DMS114 treated with DMSO at 0.1 percent for 48 hours (cell line): Measurements from ENCODE around the gene DTNBP1.
A peak's percentile ranks its signal among the peaks of the same experiment; 100 is the strongest.

ENCODE experiments used
- DNase-seq: peaks from one replicate; lab custom pipeline; 2025; ENCODE audit not compliant: unreplicated experiment; lab: John Stamatoyannopoulos, UW

Gene DTNBP1

GRCh38 chr6:15626878-15627674 is 35.8 kb downstream of the DTNBP1 start:
- no peak for DNase-seq

DNA sequence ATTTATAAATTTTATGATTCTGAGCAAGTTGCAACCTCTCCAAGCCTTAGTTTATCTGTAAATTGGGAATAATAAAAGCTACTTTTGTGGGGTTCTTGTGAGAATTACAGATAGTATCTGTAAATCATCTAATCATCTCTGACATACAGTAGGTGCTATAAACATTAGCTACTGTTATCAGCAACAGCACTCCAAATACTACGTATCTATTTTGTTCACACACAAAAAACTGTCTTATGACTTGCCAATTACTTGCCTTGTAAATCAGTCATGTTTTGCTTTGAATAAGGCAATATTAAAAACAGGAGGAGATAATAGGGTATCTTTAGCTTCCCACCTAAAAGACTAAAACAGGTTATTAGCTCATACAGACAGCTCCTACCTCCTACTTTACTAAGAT is 36.7 kb downstream of the DTNBP1 start:
- DNase-seq: no peak

- peak; percentile 44 for DNase-seq
These were observed 39.3 kb downstream of the DTNBP1 start for GRCh38 chr6:15623276-15624116.

GRCh38 chr6:15622045-15622740 is 40.6 kb downstream of the DTNBP1 start:
- no peak for DNase-seq

- no peak for DNase-seq
These were observed 41.4 kb downstream of the DTNBP1 start for GRCh38 chr6:15621203-15622044.

- DNase-seq: no peak
These were observed 42.2 kb downstream of the DTNBP1 start for GRCh38 chr6:15620611-15621010.

DNA sequence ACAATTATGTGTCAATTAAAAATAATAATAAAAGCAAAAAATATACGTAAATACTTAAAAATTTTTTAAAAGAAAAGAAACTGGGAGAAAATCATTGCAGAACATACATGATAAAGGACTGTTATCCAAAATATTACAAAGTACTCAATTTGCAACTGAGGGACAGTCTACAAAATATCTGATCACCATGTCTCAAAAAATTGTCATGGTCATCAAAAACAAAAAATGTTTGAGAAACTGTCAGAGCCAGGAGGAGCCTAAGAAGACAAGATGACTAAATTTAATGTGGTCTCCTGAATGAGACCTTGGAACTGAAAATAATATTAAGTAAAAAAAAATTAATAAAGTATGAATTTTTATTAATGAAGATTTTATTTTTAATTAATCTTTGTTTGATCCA is 43.5 kb downstream of the DTNBP1 start:
- no peak for DNase-seq

DNA sequence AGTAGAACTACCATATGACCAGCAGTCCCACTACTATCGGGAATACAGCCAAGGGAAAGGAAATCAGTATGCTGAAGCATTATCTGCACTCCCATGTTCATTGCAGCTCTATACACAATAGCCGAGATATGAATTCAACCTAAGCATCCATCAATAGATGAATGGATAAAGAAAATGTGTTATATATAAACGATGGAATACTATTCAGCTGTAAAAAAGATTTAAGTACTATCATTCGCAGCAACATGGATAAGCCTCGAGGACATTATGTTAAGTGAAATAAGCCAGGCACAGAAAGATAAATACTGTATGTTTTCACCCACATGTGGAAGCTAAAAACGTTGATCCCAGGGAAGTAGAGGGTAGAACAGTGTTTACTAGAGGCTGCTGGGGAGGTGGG is 44.1 kb downstream of the DTNBP1 start:
- DNase-seq: no peak

- no peak for DNase-seq
These were observed 46.6 kb downstream of the DTNBP1 start for GRCh38 chr6:15616261-15616660.

- no peak for DNase-seq
These were observed 47.0 kb downstream of the DTNBP1 start for GRCh38 chr6:15615802-15616201.

- DNase-seq: no peak
These were observed 48.6 kb downstream of the DTNBP1 start for GRCh38 chr6:15614277-15614676.

DNA sequence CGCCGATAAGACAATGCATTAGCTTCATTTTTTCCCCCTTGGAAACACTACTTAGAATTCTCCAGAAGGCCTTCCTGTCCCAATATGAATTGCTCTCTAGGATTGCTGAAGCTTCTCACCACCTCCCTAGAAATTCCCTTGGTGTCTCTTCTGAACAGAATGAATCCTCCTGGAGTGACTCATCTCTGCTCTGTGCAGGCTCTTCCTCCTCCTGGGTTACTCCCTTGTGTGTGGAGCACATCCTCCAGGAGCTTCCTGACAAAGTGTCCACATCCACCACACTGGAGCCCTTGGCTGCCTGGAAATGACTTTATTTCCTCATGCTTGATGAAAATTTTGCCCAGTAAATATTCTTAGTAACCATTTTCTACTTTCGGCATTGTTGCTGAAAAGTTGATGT is 54.4 kb downstream of the DTNBP1 start:
- no peak for DNase-seq

DNA sequence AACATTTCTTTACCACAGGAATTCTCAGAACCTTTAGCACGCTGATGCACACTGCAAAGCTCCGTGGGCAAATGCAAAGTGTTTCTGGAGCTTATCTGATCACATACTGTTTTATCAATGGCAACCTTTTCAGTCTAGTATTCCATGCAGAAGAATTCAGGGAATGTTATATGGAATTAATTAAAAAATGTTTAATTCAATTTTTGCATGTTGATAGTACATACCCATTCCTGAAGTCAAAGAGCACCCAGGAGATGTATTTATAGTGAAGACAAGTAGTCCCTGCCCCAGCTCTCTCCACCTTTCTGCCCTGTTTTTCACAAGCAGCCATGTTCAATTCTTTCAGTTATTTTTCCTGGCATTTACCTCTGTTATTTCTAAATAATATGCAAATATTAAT is 55.2 kb downstream of the DTNBP1 start:
- no peak for DNase-seq

- no peak for DNase-seq
These were observed 56.5 kb downstream of the DTNBP1 start for GRCh38 chr6:15606347-15606746.

- DNase-seq: no peak
These were observed 58.0 kb downstream of the DTNBP1 start for GRCh38 chr6:15604843-15605242.

DNA sequence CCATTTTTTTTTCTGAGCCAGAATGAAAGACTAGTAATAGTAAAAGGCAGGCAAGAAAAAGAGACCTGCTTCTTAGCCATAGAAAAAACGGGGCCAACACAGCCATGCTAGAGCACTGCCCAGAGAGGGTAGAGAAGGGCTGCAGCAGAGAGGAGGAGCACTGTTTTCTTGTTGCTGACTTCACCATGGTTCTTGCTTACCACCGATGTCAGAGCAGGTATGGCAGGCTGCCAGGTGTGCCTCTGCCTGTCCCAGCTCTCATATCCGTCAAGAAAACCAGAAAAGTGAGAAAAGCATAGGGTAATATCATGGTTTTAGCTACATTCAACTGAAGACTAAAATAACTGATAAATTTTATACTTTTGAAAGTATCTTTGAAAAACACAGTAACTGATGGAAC is 60.7 kb downstream of the DTNBP1 start:
- no peak for DNase-seq

GRCh38 chr6:15598273-15598798 is 64.5 kb downstream of the DTNBP1 start:
- no peak for DNase-seq

DNA sequence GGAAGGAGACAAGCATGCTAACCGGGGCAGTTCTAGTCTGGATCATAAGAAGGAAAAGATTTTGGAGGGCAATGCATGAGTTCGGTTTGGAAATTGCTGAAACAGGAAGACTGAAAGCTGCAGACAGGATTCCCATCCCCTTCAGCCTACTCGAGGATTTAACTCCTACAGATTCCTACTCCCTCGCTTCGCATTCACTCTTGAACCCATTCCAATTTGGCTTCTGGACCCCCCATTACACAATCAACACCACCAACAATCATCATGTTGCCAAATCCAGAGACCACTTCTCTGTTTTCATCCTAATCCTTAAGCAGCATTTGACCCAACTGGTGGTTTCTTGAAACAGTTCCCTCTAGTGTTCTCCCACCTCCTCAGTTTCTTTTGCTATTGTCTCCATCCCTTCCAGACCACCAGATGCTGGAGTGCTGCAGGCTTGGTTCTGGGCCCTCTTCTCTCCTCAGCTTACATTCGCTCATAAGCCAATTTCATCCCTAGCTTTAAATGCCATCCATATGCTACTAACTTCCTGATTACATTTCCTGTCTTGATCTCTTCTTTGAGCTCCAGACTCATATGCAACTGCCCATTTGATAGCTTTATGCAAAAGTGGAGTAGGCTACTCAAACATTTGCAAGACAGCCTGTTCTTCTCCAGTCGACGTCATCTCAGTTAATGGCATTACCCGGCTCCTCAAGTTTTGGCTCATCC is 66.5 kb downstream of the DTNBP1 start:
- no peak for DNase-seq

DNA sequence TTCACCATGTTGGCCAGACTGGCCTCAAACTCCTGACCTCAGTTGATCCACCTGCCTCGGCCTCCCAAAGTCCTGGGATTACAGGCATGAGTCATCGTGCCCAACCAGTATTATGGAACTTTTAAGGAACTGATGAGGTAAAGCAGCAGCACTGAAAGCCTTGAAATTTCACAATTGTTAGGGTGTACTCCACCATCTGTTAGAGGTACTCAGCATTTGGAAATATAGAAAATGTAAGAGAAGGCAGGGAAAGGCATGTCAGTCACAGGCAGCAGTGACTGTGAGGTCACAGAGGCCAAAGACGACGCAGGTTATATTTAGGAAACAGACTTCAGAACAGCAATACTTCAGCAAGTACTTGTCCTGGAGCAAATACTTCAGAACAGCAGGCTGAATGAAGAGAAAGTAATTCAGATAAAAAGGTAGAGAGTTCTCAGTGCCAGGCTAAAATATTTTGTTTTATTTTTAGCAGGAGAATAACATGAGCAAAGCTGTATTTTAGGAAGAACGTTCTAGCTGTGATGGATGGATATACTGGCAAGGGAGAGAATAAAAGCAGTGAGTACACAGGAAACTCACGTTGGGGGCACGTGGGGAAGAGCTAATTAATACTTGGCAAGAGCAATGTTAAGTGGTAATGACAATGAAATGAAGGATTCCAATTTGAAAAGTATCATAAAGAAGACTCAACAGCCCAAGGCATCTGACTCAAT is 67.2 kb downstream of the DTNBP1 start:
- DNase-seq: no peak
